GM19455 (cell line): ENCODE measurements around the gene EPHA2.

ENCODE experiments used
- ATAC-seq: cut with Tn5 transposase; IDR thresholded peaks from one replicate; pipeline ENCODE4 v1.9.1; 2021; ENCODE audit not compliant: unreplicated experiment

The EPHA2 gene

GRCh38 chr1:16076031-16076864, 79.6 kb downstream of the EPHA2 start:
- ATAC-seq = no peak

GRCh38 chr1:16075337-16076030, 80.4 kb downstream of the EPHA2 start:
- no peak for ATAC-seq
